SU-DHL-6 (cell line): Measurements from ENCODE around the gene STAG3.

Experiments used
- H2AFZ ChIP-seq: fragments of 200-600 bp; sonication (generic); 2 replicates; pipeline ENCODE4 v1.6.1; 2014; ENCODE audit warnings: low read depth, mild to moderate bottlenecking, moderate library complexity, mixed read lengths, antibody characterized with exemption, low read length; ENCODE audit not compliant: severe bottlenecking
- H3F3A ChIP-seq: fragments of 200-600 bp; shearing (Covaris generic); 2 replicates; pipeline ENCODE4 v1.6.0; 2016; ENCODE audit warnings: antibody characterized with exemption, mild to moderate bottlenecking; ENCODE audit not compliant: insufficient read depth
- H3K27ac ChIP-seq: fragments of 200-600 bp; sonication (generic); 2 replicates; pipeline ENCODE4 v1.5.1; 2016; ENCODE audit warnings: low read depth, mild to moderate bottlenecking, low read length, moderate library complexity, mixed read lengths
- H3K27me3 ChIP-seq: fragments of 200-600 bp; sonication (generic), shearing (Covaris generic); 2 replicates; pipeline ENCODE4 v1.6.0; 2014; ENCODE audit warnings: mild to moderate bottlenecking, low read length
- H3K36me3 ChIP-seq: fragments of 200-600 bp; sonication (generic); 2 replicates; pipeline ENCODE4 v1.6.1; 2014; ENCODE audit warnings: mild to moderate bottlenecking, low read length, mixed read lengths
- H3K4me2 ChIP-seq: fragments of 300-600, 200-600 bp; shearing (Covaris generic), sonication (generic); 2 replicates; pipeline ENCODE4 v1.6.0; 2014; ENCODE audit warnings: low read length, low read depth, mild to moderate bottlenecking; ENCODE audit not compliant: poor library complexity, severe bottlenecking
- H3K4me3 ChIP-seq: fragments of 200-600 bp; sonication (generic); 2 replicates; pipeline ENCODE4 v1.5.1; 2014; ENCODE audit warnings: antibody characterized with exemption, low read length, mild to moderate bottlenecking, mixed read lengths; ENCODE audit not compliant: insufficient read depth, poor library complexity, severe bottlenecking
- H3K79me2 ChIP-seq: fragments of 200-600 bp; sonication (generic); 2 replicates; pipeline ENCODE4 v1.6.1; 2014; ENCODE audit warnings: mild to moderate bottlenecking, low read length, moderate library complexity; ENCODE audit not compliant: insufficient read depth
- H3K9ac ChIP-seq: fragments of 200-600 bp; sonication (generic); 2 replicates; pipeline ENCODE4 v1.7.0; 2014; ENCODE audit warnings: mild to moderate bottlenecking, low read length
- H3K9me2 ChIP-seq: fragments of 200-600 bp; sonication (generic); replicated peaks from 2 replicates; pipeline ENCODE4 v1.6.1; 2014; ENCODE audit warnings: low read length; ENCODE audit not compliant: insufficient read depth
- H3K9me3 ChIP-seq: fragments of 200-600 bp; sonication (generic); 2 replicates; pipeline ENCODE4 v1.6.1; 2014; ENCODE audit warnings: low read length, mixed read lengths; ENCODE audit not compliant: insufficient read depth
- H4K20me1 ChIP-seq: fragments of 200-600 bp; sonication (generic); 2 replicates; pipeline ENCODE4 v1.6.1; 2014; ENCODE audit warnings: low read depth, mild to moderate bottlenecking, antibody characterized with exemption, low read length, moderate library complexity, mixed read lengths
- CTCF ChIP-seq: fragments of 200-600 bp; sonication (generic); IDR thresholded peaks from one replicate; pipeline ENCODE4 v1.5.1; 2017; ENCODE audit warnings: antibody characterized with exemption, mild to moderate bottlenecking, low read length, moderate library complexity; ENCODE audit not compliant: insufficient read depth, poor library complexity, severe bottlenecking
- EZH2phosphoT487 ChIP-seq: fragments of 200-600 bp; sonication (generic), shearing (Covaris generic); conservative IDR thresholded peaks from 2 replicates; pipeline ENCODE4 v1.6.1; 2018; ENCODE audit warnings: mild to moderate bottlenecking, antibody characterized with exemption, low read length, moderate library complexity, mixed read lengths

Gene STAG3

GRCh38 chr7:100171087-100171681 lies 6.5 kb upstream of the STAG3 start:
- no peaks in the 10 kb centered on the region for H3K9me2 ChIP-seq
- H3F3A ChIP-seq: peaks cover 6% of the 10 kb centered on the region; the same call in 1 of the 2 replicates
- H3K4me2 ChIP-seq: peak overlapping the region; percentile 24
- H3K36me3 ChIP-seq: no peaks in the 10 kb centered on the region
- H2AFZ ChIP-seq: no peak overlapping the region
- no peak overlapping the region for H3K27ac ChIP-seq
- no peaks in the 10 kb centered on the region for H4K20me1 ChIP-seq
- H3K9me3 ChIP-seq: no peaks in the 10 kb centered on the region
- no peaks in the 10 kb centered on the region for H3K79me2 ChIP-seq
- H3K27me3 ChIP-seq: no peaks in the 10 kb centered on the region
- H3K4me3 ChIP-seq: no peak overlapping the region
- TF ChIP-seq CTCF: no peak
- no peak for TF ChIP-seq EZH2phosphoT487
- no peak overlapping the region for H3K9ac ChIP-seq

GRCh38 chr7:100171840-100172239 lies 5.9 kb upstream of the STAG3 start:
- no peak overlapping the region for H3K9ac ChIP-seq
- no peaks in the 10 kb centered on the region for H3K27me3 ChIP-seq
- H3K79me2 ChIP-seq: peaks cover 3% of the 10 kb centered on the region; the same call in 1 of the 2 replicates
- H3F3A ChIP-seq: peaks cover 9% of the 10 kb centered on the region; the same call in 1 of the 2 replicates
- H3K4me2 ChIP-seq: peak overlapping the region; percentile 24
- no peak overlapping the region for H3K27ac ChIP-seq
- TF ChIP-seq EZH2phosphoT487: no peak
- TF ChIP-seq CTCF: no peak
- H3K9me2 ChIP-seq: no peaks in the 10 kb centered on the region
- peaks cover 4% of the 10 kb centered on the region; the same call in 1 of the 2 replicates for H4K20me1 ChIP-seq
- no peaks in the 10 kb centered on the region for H3K9me3 ChIP-seq
- no peaks in the 10 kb centered on the region for H3K36me3 ChIP-seq
- no peak overlapping the region for H3K4me3 ChIP-seq
- no peak overlapping the region for H2AFZ ChIP-seq

GRCh38 chr7:100173806-100174495 lies 3.8 kb upstream of the STAG3 start:
- peaks cover 4% of the 10 kb centered on the region; the same call in 1 of the 2 replicates for H4K20me1 ChIP-seq
- H3K27me3 ChIP-seq: no peaks in the 10 kb centered on the region
- H3K9me2 ChIP-seq: no peaks in the 10 kb centered on the region
- H3K4me3 ChIP-seq: no peak overlapping the region
- H3K9ac ChIP-seq: no peak overlapping the region
- TF ChIP-seq CTCF (no peak), EZH2phosphoT487 (no peak)
- H2AFZ ChIP-seq: no peak overlapping the region
- H3K27ac ChIP-seq: no peak overlapping the region
- no peak overlapping the region for H3K4me2 ChIP-seq
- H3F3A ChIP-seq: peaks cover 18% of the 10 kb centered on the region
- H3K36me3 ChIP-seq: no peaks in the 10 kb centered on the region
- no peaks in the 10 kb centered on the region for H3K9me3 ChIP-seq
- peaks cover 3% of the 10 kb centered on the region; the same call in 1 of the 2 replicates for H3K79me2 ChIP-seq
